ENCODE measurements around the gene SNX8. TPM values are rescaled to one million over a fixed set of nuclear protein-coding genes. Genes with fewer than 3 reads are reported as not detected.
A peak's percentile ranks its signal among the peaks of the same experiment; 100 is the strongest.

Gene SNX8
- total RNA-seq, 1 donor from 2014 or later: 41.5 TPM

GRCh38 chr7:2243458-2243857, 70.8 kb downstream of the SNX8 start:
- Mint-ChIP-seq H3K4me1 (ENCODE audit: unreplicated experiment) (peaks cover 28% of the 10 kb centered on the region), H3K27me3 (ENCODE audit: unreplicated experiment) (no peaks in the 10 kb centered on the region), H3K27ac (ENCODE audit: unreplicated experiment) (no peak overlapping the region), H3K4me3 (ENCODE audit: unreplicated experiment) (no peak overlapping the region), H3K36me3 (ENCODE audit: unreplicated experiment) (peaks cover under 1% of the 10 kb centered on the region), H3K9me3 (ENCODE audit: unreplicated experiment) (no peaks in the 10 kb centered on the region)
- TF ChIP-seq CTCF (IDR thresholded peaks at IDR 0.05): no peak
- no peak for DNase-seq (ENCODE audit: extremely low spot score, unreplicated experiment)

GRCh38 chr7:2242541-2243429, 71.5 kb downstream of the SNX8 start:
- TF ChIP-seq CTCF (IDR thresholded peaks at IDR 0.05): no peak
- H3K4me3 Mint-ChIP-seq (ENCODE audit: unreplicated experiment): peak overlapping the region; percentile 95
- H3K27ac Mint-ChIP-seq (ENCODE audit: unreplicated experiment): peak overlapping the region; percentile 83
- H3K9me3 Mint-ChIP-seq (ENCODE audit: unreplicated experiment): no peaks in the 10 kb centered on the region
- no peaks in the 10 kb centered on the region for H3K27me3 Mint-ChIP-seq (ENCODE audit: unreplicated experiment)
- no peak for DNase-seq (ENCODE audit: extremely low spot score, unreplicated experiment)
- H3K36me3 Mint-ChIP-seq (ENCODE audit: unreplicated experiment): peaks cover 6% of the 10 kb centered on the region
- peaks cover 23% of the 10 kb centered on the region for H3K4me1 Mint-ChIP-seq (ENCODE audit: unreplicated experiment)

- peak within 1 kb of the TSS; percentile 83 for H3K27ac Mint-ChIP-seq (ENCODE audit: unreplicated experiment)
- TF ChIP-seq CTCF (IDR thresholded peaks at IDR 0.05): no peak
- H3K36me3 Mint-ChIP-seq (ENCODE audit: unreplicated experiment): peaks cover 11% of the 10 kb centered on the region
- H3K4me3 Mint-ChIP-seq (ENCODE audit: unreplicated experiment): peak within 1 kb of the TSS; percentile 95
- DNase-seq (ENCODE audit: extremely low spot score, unreplicated experiment): peak; percentile 93
- peaks cover 23% of the 10 kb centered on the region for H3K4me1 Mint-ChIP-seq (ENCODE audit: unreplicated experiment)
- H3K9me3 Mint-ChIP-seq (ENCODE audit: unreplicated experiment): no peaks in the 10 kb centered on the region
- H3K27me3 Mint-ChIP-seq (ENCODE audit: unreplicated experiment): no peaks in the 10 kb centered on the region
These were observed 72.4 kb downstream of the SNX8 start, which contains the start of the genes MRM2 and NUDT1 for GRCh38 chr7:2241580-2242540. Gene MRM2 (minus strand): TSS chr7:2242205. CDS start chr7:2242169, 36 bp downstream. Gene NUDT1 (plus strand): TSS chr7:2242226. CDS start chr7:2244575, 2,349 bp downstream.

GRCh38 chr7:2239242-2239641, 75.0 kb downstream of the SNX8 start:
- no peak overlapping the region for H3K27ac Mint-ChIP-seq (ENCODE audit: unreplicated experiment)
- peaks cover 23% of the 10 kb centered on the region for H3K4me1 Mint-ChIP-seq (ENCODE audit: unreplicated experiment)
- H3K27me3 Mint-ChIP-seq (ENCODE audit: unreplicated experiment): no peaks in the 10 kb centered on the region
- no peak for DNase-seq (ENCODE audit: extremely low spot score, unreplicated experiment)
- H3K4me3 Mint-ChIP-seq (ENCODE audit: unreplicated experiment): no peak overlapping the region
- peaks cover 23% of the 10 kb centered on the region for H3K36me3 Mint-ChIP-seq (ENCODE audit: unreplicated experiment)
- H3K9me3 Mint-ChIP-seq (ENCODE audit: unreplicated experiment): no peaks in the 10 kb centered on the region
- TF ChIP-seq CTCF (IDR thresholded peaks at IDR 0.05): no peak
